GM23338 (cell line): Measurements from ENCODE around the gene MITF. TPM values are rescaled to one million over a fixed set of nuclear protein-coding genes. Genes with fewer than 3 reads are reported as not detected.

Experiments
- ATAC-seq: fragments of 200-7000 bp; cut with Tn5 transposase; 3 replicates; pipeline ENCODE4 v1.9.1; 2020
- DNase-seq: peaks from one replicate; pipeline ENCODE4 v3.0.0-alpha.2; 2015; ENCODE audit warnings: low spot score
- H2AFZ ChIP-seq: fragments of 200-600 bp; sonication (generic); 2 replicates; pipeline ENCODE4 v1.8.0; 2016; ENCODE audit warnings: antibody characterized with exemption, mild to moderate bottlenecking, moderate library complexity
- H3F3A ChIP-seq: fragments of 200-600 bp; sonication (generic); replicated peaks from 2 replicates; pipeline ENCODE4 v1.8.0; 2017; ENCODE audit warnings: antibody characterized with exemption, mixed run types, low read depth
- H3K27ac ChIP-seq: fragments of 200-600 bp; sonication (generic); 2 replicates; pipeline ENCODE4 v1.6.1; 2016; ENCODE audit warnings: low read depth
- H3K27me3 ChIP-seq: fragments of 200-600 bp; sonication (generic); 2 replicates; pipeline ENCODE4 v1.8.0; 2016; ENCODE audit warnings: mild to moderate bottlenecking, mixed run types, moderate library complexity; ENCODE audit not compliant: insufficient read depth
- H3K36me3 ChIP-seq: fragments of 200-600 bp; sonication (generic); 2 replicates; pipeline ENCODE4 v1.8.0; 2016; ENCODE audit warnings: mild to moderate bottlenecking; ENCODE audit not compliant: insufficient read depth
- H3K4me1 ChIP-seq: fragments of 200-600 bp; sonication (generic); 2 replicates; pipeline ENCODE4 v1.8.0; 2016; ENCODE audit warnings: mild to moderate bottlenecking, moderate library complexity; ENCODE audit not compliant: insufficient read depth
- H3K4me2 ChIP-seq: fragments of 200-600 bp; sonication (generic); 2 replicates; pipeline ENCODE4 v1.7.1; 2017; ENCODE audit warnings: mixed run types
- H3K4me3 ChIP-seq: fragments of 200-600 bp; sonication (generic); 2 replicates; pipeline ENCODE4 v1.6.1; 2016; ENCODE audit warnings: mixed run types
- H3K79me2 ChIP-seq: fragments of 200-600 bp; sonication (generic); replicated peaks from 2 replicates; pipeline ENCODE4 v1.8.0; 2017; ENCODE audit warnings: mild to moderate bottlenecking; ENCODE audit not compliant: insufficient read depth
- H3K9me2 ChIP-seq: fragments of 200-600 bp; sonication (generic); 2 replicates; pipeline ENCODE4 v1.8.0; 2017; ENCODE audit not compliant: insufficient read depth
- H4K20me1 ChIP-seq: fragments of 200-600 bp; sonication (generic); replicated peaks from 2 replicates; pipeline ENCODE4 v1.8.0; 2017; ENCODE audit warnings: mild to moderate bottlenecking; ENCODE audit not compliant: insufficient read depth
- H3K27ac Mint-ChIP-seq: 2 replicates; pipeline ENCODE4 v1.8.0; 2020; ENCODE audit warnings: inconsistent platforms, mild to moderate bottlenecking, moderate library complexity, mixed read lengths
- H3K27me3 Mint-ChIP-seq: 3 replicates; pipeline ENCODE4 v1.8.0; 2022; ENCODE audit warnings: low read depth, mild to moderate bottlenecking, moderate library complexity, mixed read lengths, inconsistent platforms; ENCODE audit not compliant: insufficient read depth, poor library complexity
- H3K36me3 Mint-ChIP-seq: 3 replicates; pipeline ENCODE4 v1.8.0; 2021; ENCODE audit warnings: low read depth, mild to moderate bottlenecking, inconsistent platforms, moderate library complexity, mixed read lengths
- H3K4me1 Mint-ChIP-seq: 3 replicates; pipeline ENCODE4 v1.8.0; 2020; ENCODE audit warnings: mild to moderate bottlenecking, inconsistent platforms, mixed read lengths
- H3K4me3 Mint-ChIP-seq: 3 replicates; pipeline ENCODE4 v1.8.0; 2021; ENCODE audit warnings: moderate library complexity, mild to moderate bottlenecking, inconsistent platforms, mixed read lengths
- H3K9me3 Mint-ChIP-seq: 3 replicates; pipeline ENCODE4 v1.8.0; 2020; ENCODE audit warnings: moderate library complexity, mild to moderate bottlenecking, inconsistent platforms, mixed read lengths
- CREB1 ChIP-seq: fragments of 250-450 bp; sonication (Bioruptor Pico); IDR thresholded peaks from 2 replicates; pipeline ENCODE4 v1.5.0; 2020; ENCODE audit warnings: low read depth, mild to moderate bottlenecking, moderate library complexity
- CTCF ChIP-seq, 2 experiments: fragments of 200-600 bp in 1 of 2; sonication (generic) in 1 of 2; conservative IDR thresholded peaks; 2 replicates each; pipeline versions ENCODE4 v1.5.1 to v1.6.1; 2016 to 2017; ENCODE audit warnings: antibody characterized with exemption in 2 of 2, low read depth in 2 of 2, mild to moderate bottlenecking in 2 of 2, moderate library complexity in 1 of 2
- EZH2 ChIP-seq: fragments of 200-600 bp; sonication (generic); IDR thresholded peaks from one replicate; pipeline ENCODE4 v1.8.0; 2017; ENCODE audit warnings: antibody characterized with exemption, mild to moderate bottlenecking, low read depth; ENCODE audit not compliant: unreplicated experiment
- EZH2phosphoT487 ChIP-seq: fragments of 200-600 bp; sonication (generic); IDR thresholded peaks from one replicate; pipeline ENCODE4 v1.8.1; 2018; ENCODE audit warnings: antibody characterized with exemption; ENCODE audit not compliant: unreplicated experiment
- JUNB ChIP-seq: IDR thresholded peaks from one replicate; pipeline ENCODE4 v1.6.1; 2016; ENCODE audit warnings: antibody characterized with exemption; ENCODE audit not compliant: unreplicated experiment
- NANOG ChIP-seq: IDR thresholded peaks from 2 replicates; pipeline ENCODE4 v1.6.1; 2016; ENCODE audit warnings: antibody characterized with exemption, borderline replicate concordance
- POLR2AphosphoS5 ChIP-seq: IDR thresholded peaks from 2 replicates; pipeline ENCODE4 v1.6.1; 2016; ENCODE audit warnings: antibody characterized with exemption, low read depth
- REST ChIP-seq: IDR thresholded peaks from one replicate; pipeline ENCODE4 v1.6.1; 2018; ENCODE audit warnings: antibody characterized with exemption; ENCODE audit not compliant: unreplicated experiment
- STAT1 ChIP-seq: IDR thresholded peaks from one replicate; pipeline ENCODE4 v1.6.1; 2016; ENCODE audit warnings: antibody characterized with exemption; ENCODE audit not compliant: unreplicated experiment
- ZNF114 ChIP-seq: fragments of 250-450 bp; sonication (Bioruptor Pico); IDR thresholded peaks from 2 replicates; pipeline ENCODE4 v1.5.0; 2020; ENCODE audit warnings: mild to moderate bottlenecking, moderate library complexity
- ZNF331 ChIP-seq: fragments of 250-450 bp; sonication (Bioruptor Pico); IDR thresholded peaks from 2 replicates; pipeline ENCODE4 v1.5.0; 2020; ENCODE audit warnings: low read depth, mild to moderate bottlenecking, moderate library complexity
- polyA plus RNA-seq: library from polyadenylated mRNA; unstranded; fragments of >200 nt; fragmentation: Nextera tagmentation; extraction: Ambion mirVana; gene quantifications from 2 replicates; pipeline ENCODE4 v1.2.1, GENCODE V29; 2016
- total RNA-seq: library from RNA; depleted of rRNA; stranded (reverse); fragments of >200 nt; shearing (Covaris generic); gene quantifications from 2 replicates; pipeline ENCODE4 v1.2.3, GENCODE V29; 2014

MITF gene
- total and polyA plus RNA-seq, 2 experiments from 2014 or later: 1.9 to 2.4 TPM

- no peaks in the 10 kb centered on the region for H4K20me1 ChIP-seq
- no peak overlapping the region for H3K4me3 Mint-ChIP-seq
- no peaks in the 10 kb centered on the region; the same call in 1 of the 2 replicates for H3K9me2 ChIP-seq
- DNase-seq (no peak), ATAC-seq (no peak)
- H3K27ac ChIP-seq: no peak overlapping the region
- H3K9me3 Mint-ChIP-seq: no peaks in the 10 kb centered on the region
- H3K36me3 Mint-ChIP-seq: no peaks in the 10 kb centered on the region
- no peak overlapping the region for H3K4me3 ChIP-seq
- H3K27me3 Mint-ChIP-seq: no peaks in the 10 kb centered on the region
- no peaks in the 10 kb centered on the region for H3F3A ChIP-seq
- TF ChIP-seq CREB1 (CRISPR knock-in tag): no peak
- TF ChIP-seq ZNF114 (CRISPR knock-in tag): no peak
- TF ChIP-seq EZH2: no peak
- no peak for TF ChIP-seq ZNF331 (CRISPR knock-in tag)
- H3K36me3 ChIP-seq: no peaks in the 10 kb centered on the region
- H3K4me2 ChIP-seq: no peak overlapping the region
- H3K27ac Mint-ChIP-seq: no peak overlapping the region
- no peaks in the 10 kb centered on the region for H3K79me2 ChIP-seq
- no peak overlapping the region for H2AFZ ChIP-seq
- H3K4me1 ChIP-seq: no peaks in the 10 kb centered on the region
- H3K27me3 ChIP-seq: no peaks in the 10 kb centered on the region
- H3K4me1 Mint-ChIP-seq: no peaks in the 10 kb centered on the region
Measured at GRCh38 chr3:69712933-69713332, 26.3 kb upstream of the MITF start.

- no peaks in the 10 kb centered on the region for H3F3A ChIP-seq
- no peak for DNase-seq
- no peaks in the 10 kb centered on the region for H3K36me3 Mint-ChIP-seq
- no peaks in the 10 kb centered on the region; the same call in 1 of the 2 replicates for H3K9me2 ChIP-seq
- no peak overlapping the region for H2AFZ ChIP-seq
- H3K4me1 Mint-ChIP-seq: peaks cover 17% of the 10 kb centered on the region
- ATAC-seq: no peak
- H3K79me2 ChIP-seq: no peaks in the 10 kb centered on the region
- H3K27me3 ChIP-seq: no peaks in the 10 kb centered on the region
- H3K27ac Mint-ChIP-seq: no peak overlapping the region
- H3K9me3 Mint-ChIP-seq: no peaks in the 10 kb centered on the region
- H3K4me3 ChIP-seq: no peak overlapping the region
- H3K4me3 Mint-ChIP-seq: no peak overlapping the region
- H3K27ac ChIP-seq: no peak overlapping the region
- no peaks in the 10 kb centered on the region for H3K27me3 Mint-ChIP-seq
- no peaks in the 10 kb centered on the region for H3K36me3 ChIP-seq
- TF ChIP-seq CTCF (conservative IDR thresholded peaks at IDR 0.05; ENCODE audit: low read depth in 2 of 2) (no peak), ZNF331 (CRISPR knock-in tag) (no peak), JUNB (no peak), STAT1 (no peak), CREB1 (CRISPR knock-in tag) (no peak), ZNF114 (CRISPR knock-in tag) (no peak), REST (no peak), POLR2AphosphoS5 (no peak), NANOG (no peak), EZH2phosphoT487 (no peak)
- peaks cover 10% of the 10 kb centered on the region for H3K4me1 ChIP-seq
- no peaks in the 10 kb centered on the region for H4K20me1 ChIP-seq
- no peak overlapping the region for H3K4me2 ChIP-seq
Measured at GRCh38 chr3:69715204-69715603, 24.1 kb upstream of the MITF start.
